DND-41 (cell line): ENCODE data around the gene H3-3A.

Experiments used
- EZH2 ChIP-seq: IDR thresholded peaks from 3 replicates; pipeline ENCODE4 v1.6.1; 2012; ENCODE audit warnings: borderline replicate concordance, low read depth, mild to moderate bottlenecking, moderate library complexity, low read length, inconsistent platforms; ENCODE audit not compliant: severe bottlenecking
- TF ChIP-seq, protein P1 (sequence below): IDR thresholded peaks from 2 replicates; pipeline ENCODE4 v1.5.1; 2012; ENCODE audit warnings: borderline replicate concordance, low read length, moderate library complexity, mild to moderate bottlenecking; ENCODE audit not compliant: poor library complexity, severe bottlenecking; ENCODE audit errors: extremely low read depth

DNA sequence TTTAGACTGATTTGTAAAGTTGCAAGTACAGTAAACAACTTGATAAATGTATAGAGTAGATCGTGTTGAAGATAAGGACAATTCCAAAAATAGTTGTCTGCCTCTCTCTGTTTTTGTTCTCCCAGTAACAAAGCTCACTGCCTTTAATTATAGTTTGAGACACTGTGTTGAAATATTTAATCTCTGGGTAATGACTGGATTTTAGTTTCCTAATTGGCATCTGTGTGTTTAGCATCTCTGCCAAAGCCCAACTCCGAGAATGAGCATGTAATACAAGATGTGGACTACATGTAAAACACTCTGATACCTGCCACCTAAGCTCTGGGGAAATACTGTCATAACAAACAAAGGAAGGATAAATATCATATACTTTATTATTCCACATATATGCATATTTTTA lies 35.7 kb upstream of the H3-3A start:
- TF ChIP-seq, protein P1, sequence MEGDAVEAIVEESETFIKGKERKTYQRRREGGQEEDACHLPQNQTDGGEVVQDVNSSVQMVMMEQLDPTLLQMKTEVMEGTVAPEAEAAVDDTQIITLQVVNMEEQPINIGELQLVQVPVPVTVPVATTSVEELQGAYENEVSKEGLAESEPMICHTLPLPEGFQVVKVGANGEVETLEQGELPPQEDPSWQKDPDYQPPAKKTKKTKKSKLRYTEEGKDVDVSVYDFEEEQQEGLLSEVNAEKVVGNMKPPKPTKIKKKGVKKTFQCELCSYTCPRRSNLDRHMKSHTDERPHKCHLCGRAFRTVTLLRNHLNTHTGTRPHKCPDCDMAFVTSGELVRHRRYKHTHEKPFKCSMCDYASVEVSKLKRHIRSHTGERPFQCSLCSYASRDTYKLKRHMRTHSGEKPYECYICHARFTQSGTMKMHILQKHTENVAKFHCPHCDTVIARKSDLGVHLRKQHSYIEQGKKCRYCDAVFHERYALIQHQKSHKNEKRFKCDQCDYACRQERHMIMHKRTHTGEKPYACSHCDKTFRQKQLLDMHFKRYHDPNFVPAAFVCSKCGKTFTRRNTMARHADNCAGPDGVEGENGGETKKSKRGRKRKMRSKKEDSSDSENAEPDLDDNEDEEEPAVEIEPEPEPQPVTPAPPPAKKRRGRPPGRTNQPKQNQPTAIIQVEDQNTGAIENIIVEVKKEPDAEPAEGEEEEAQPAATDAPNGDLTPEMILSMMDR, result no peak
- TF ChIP-seq EZH2, result no peak
